Gastrocnemius medialis (tissue), 4 donors: ENCODE results near the gene IFRD2.

Source experiments
- CTCF ChIP-seq, 5 experiments: fragments of 450-650 bp in 3 of 5; fragments of 200-600 bp in 2 of 5; sonication (generic) in 2 of 5; IDR thresholded peaks in 4 of 5; conservative IDR thresholded peaks in 1 of 5; 1 replicate in 4 of 5; 2 replicates in 1 of 5; pipeline ENCODE4 v1.5.1; 2016 to 2019; ENCODE audit warnings: antibody characterized with exemption in 5 of 5, mild to moderate bottlenecking in 3 of 5, moderate library complexity in 3 of 5
- POLR2A ChIP-seq, 2 donors: fragments of 450-650 bp; IDR thresholded peaks; one replicate each; pipeline ENCODE4 v1.6.1; 2017; ENCODE audit warnings: antibody characterized with exemption in 2 of 2, mild to moderate bottlenecking in 2 of 2, moderate library complexity in 2 of 2

- TF ChIP-seq CTCF (IDR thresholded peaks at IDR 0.05 in 4 of 5, conservative IDR thresholded peaks at IDR 0.05 in 1 of 5) = no peak
- no peak for TF ChIP-seq POLR2A (IDR thresholded peaks at IDR 0.05)
Observed at GRCh38 chr3:50317300-50317699, 25.1 kb upstream of the IFRD2 start.
